GOT3 (cell line): ENCODE results near the gene TSEN34.
"Not testable (repeated sequence)": the region's sequence is repeated elsewhere in the genome, so short reads cannot be mapped to it uniquely, and the experiment has no call there.

Source experiments
- DNase-seq: peaks from one replicate; lab custom pipeline; 2025; ENCODE audit warnings: mixed read lengths; lab: John Stamatoyannopoulos, UW

TSEN34 gene

GRCh38 chr19:54239491-54240371 lies 48.6 kb downstream of the TSEN34 start:
- DNase-seq, result not testable (repeated sequence)

- not testable (repeated sequence) for DNase-seq
Measured at GRCh38 chr19:54240372-54241336, 49.5 kb downstream of the TSEN34 start.

GRCh38 chr19:54242234-54242633 lies 51.1 kb downstream of the TSEN34 start:
- DNase-seq, result not testable (repeated sequence)

- DNase-seq, result not testable (repeated sequence)
Measured at GRCh38 chr19:54242646-54243045, 51.5 kb downstream of the TSEN34 start, which contains the start of gene LILRA6. Gene LILRA6, minus strand, starts transcription at chr19:54242790.

GRCh38 chr19:54243809-54244208 lies 52.7 kb downstream of the TSEN34 start:
- DNase-seq, result not testable (repeated sequence)
